GM12873 (cell line): ENCODE results near the gene VRK1.

Experiments used
- TF ChIP-seq, protein P1 (sequence below): IDR thresholded peaks from 2 replicates; pipeline ENCODE4 v1.5.1; 2012; ENCODE audit warnings: low read depth, mild to moderate bottlenecking, moderate library complexity, low read length, control low read depth; ENCODE audit not compliant: insufficient read depth; ENCODE audit errors: missing control alignments

VRK1 gene

DNA sequence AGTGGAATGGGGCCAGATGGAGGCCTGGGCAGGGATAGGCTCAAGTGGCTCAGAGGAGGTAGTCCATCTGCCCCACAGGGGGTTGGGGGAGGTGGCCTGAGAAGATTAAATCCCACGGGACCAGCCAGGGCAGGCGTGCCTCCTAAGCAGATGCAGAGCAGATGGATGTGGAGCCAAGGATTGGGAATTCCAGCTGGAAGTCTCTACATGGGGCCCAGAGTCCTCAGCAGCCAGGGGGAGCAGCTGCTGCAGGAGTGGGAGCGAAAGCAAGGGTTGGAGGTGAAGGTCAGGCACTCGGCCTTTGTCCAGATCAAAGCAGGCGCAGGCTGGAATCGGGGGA, 42.4 kb upstream of the VRK1 start:
- TF ChIP-seq, protein P1, sequence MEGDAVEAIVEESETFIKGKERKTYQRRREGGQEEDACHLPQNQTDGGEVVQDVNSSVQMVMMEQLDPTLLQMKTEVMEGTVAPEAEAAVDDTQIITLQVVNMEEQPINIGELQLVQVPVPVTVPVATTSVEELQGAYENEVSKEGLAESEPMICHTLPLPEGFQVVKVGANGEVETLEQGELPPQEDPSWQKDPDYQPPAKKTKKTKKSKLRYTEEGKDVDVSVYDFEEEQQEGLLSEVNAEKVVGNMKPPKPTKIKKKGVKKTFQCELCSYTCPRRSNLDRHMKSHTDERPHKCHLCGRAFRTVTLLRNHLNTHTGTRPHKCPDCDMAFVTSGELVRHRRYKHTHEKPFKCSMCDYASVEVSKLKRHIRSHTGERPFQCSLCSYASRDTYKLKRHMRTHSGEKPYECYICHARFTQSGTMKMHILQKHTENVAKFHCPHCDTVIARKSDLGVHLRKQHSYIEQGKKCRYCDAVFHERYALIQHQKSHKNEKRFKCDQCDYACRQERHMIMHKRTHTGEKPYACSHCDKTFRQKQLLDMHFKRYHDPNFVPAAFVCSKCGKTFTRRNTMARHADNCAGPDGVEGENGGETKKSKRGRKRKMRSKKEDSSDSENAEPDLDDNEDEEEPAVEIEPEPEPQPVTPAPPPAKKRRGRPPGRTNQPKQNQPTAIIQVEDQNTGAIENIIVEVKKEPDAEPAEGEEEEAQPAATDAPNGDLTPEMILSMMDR = no peak

DNA sequence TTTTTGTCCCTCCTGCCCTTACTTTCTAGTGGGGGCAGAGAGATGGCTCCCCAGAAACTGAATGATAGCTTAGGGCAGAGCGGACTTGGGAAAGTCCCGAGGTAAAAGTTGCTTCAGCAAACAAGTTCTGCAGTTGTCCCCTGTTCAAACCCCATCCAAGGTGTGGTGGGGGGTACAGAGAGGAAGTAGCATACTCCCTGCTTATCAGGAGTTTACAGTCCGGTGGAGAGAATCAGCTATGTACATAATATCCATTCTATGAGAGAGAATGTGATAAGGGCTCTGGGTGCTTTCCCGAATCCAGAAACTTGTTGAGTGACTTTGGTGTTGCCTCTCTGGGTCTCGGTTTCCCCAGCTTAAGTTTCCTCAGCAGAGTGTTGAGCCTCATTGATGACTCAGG, 40.4 kb upstream of the VRK1 start:
- TF ChIP-seq, protein P1 = no peak

DNA sequence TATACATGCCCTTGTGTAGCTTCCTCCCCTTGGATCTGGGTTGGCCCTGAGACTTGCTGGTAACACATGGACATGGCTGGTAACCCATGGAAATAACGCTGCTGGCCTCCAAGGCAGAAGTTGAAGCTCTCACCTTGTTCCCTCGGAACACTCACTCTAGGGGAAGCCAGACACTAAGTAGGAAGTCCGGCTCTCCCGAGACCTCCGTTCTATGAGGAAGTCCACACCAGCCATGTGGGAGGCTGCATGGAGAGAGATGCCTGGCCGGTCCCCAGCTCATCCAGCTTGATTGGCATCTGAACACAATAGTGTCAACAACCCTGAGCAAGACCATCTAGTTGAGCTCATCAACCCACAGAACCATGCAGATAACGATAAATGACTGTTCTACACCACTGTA, 39.7 kb upstream of the VRK1 start:
- TF ChIP-seq, protein P1 = no peak

DNA sequence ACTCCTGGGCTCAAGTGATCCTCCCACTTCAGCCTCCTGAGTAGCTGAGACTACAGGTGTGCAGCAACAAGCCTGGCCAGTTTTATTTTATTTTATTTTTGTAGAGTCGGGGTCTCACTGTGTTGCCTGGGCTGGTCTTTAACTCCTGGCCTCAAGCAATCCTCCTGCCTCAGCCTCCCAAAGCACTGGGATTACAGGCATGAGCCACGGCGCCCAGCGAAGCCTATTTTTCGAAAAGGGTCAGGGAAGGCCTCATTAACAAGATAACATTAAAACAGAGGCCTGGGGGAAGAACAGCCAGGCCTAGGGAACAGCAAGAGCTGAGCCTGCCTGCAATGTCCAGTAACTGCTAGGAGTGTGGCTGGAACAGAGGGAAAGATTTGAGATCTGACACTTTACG, 36.1 kb upstream of the VRK1 start:
- TF ChIP-seq, protein P1 = no peak

DNA sequence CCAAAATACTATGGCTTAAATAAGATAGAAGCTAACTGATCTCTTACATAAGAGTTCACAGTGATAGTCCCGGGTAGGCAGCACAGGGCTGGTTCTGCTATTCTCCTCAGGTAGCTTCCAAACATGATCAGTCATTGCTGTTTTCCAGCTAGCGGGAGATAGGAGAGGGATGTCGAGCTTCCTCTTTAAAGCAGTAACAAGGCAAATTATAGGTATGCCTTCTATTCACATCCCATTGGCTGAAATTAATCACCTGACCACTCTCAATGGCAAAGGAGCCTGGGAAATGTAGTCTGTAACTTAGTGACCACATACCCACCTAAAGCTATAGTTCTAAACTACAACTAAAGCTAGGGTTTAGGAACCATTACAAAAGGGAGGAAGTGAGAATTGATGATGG, 34.5 kb upstream of the VRK1 start:
- TF ChIP-seq, protein P1 = no peak

DNA sequence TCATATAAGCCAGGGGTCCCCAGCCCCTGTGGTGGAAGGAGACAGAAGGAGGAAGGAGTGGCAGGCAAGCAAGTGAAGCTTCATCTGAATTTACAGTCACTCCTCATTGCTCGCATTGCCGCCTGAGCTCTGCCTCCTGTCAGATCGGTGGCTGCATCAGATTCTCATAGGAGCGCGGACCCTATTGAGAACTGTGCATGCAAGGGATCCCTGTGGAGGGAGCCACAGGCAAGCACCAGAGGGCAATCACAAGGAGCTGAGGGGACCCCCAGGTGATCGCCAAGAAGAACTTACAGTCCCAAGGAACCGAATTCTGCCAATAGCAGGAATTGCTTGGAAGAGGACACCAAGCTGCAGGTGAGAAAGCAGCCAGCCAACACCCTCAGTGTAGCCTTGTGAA, 33.2 kb upstream of the VRK1 start:
- TF ChIP-seq, protein P1 = no peak

DNA sequence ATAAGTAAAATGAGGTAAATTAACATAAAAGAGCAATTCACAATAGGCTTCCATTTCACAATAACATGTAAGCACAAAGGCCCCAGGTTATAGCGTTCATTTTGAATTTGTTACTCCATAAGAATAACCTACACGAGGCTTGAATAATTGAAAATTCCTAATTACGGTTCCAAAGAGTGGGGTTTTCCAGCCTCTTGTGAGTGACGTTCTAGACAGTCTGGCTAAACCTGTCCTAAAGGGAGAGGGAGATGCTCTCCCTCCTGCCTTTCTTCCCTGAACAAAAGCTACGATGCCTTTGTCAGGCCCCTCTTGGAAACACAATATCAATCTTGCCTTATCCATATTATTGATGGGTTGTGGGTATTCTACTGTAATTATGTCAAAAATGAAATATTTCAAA, 24.3 kb upstream of the VRK1 start:
- TF ChIP-seq, protein P1 = no peak

DNA sequence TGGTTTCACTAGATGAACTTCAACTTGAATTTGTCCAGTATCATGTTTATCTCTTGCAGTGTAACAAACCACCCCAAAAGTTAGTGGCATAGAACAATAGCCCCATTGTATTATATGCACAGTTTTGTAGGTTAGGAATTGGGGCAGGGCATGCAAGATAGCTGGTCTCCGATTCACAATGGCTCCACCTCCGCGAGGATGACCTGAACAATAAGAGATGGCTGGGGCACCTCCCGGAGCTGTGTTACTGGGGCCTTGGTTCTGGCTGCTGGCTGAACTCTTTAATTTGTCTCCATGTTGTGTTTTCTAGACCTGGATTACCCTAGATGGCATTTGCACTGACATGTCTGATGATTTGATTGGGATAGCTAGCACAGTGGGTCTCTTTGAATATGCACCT, 20.4 kb upstream of the VRK1 start:
- TF ChIP-seq, protein P1 = no peak
